HCT116 (cell line): Measurements from ENCODE around the gene CLN5. TPM values are rescaled to one million over a fixed set of nuclear protein-coding genes. Genes with fewer than 3 reads are reported as not detected.

ENCODE experiments used
- ATAC-seq: fragments of 200-7000 bp; cut with Tn5 transposase; 2 replicates; pipeline ENCODE4 v1.9.1; 2020; ENCODE audit warnings: mild to moderate bottlenecking, moderate library complexity
- BruUV-seq: library from RNA; stranded (reverse); fragments of 400-500 nt; replicated peaks from 2 replicates; lab custom pipeline; 2021; lab: Mats Ljungman, UMichigan
- CTCF ChIA-PET: fragments of 300-600 bp; sonication (Branson Sonifier 250); formaldehyde crosslinking; loops from one replicate; lab custom pipeline; 2021; ENCODE audit warnings: antibody characterized with exemption; lab: Charles Lee
- POLR2A ChIA-PET: fragments of 300-600, 350-600 bp; sonication (Branson Sonifier 250); formaldehyde crosslinking; loops from one replicate; lab custom pipeline; 2021; ENCODE audit warnings: antibody characterized with exemption; lab: Charles Lee
- RAD21 ChIA-PET, 2 experiments: fragments of 300-600 bp; sonication (Branson Sonifier 250); formaldehyde crosslinking; loops; one replicate each; lab custom pipeline; 2023; ENCODE audit warnings: low total read pairs in 2 of 2; ENCODE audit not compliant: uncharacterized antibody in 2 of 2, unreplicated experiment in 2 of 2, low non-redundant PET in 1 of 2; lab: Charles Lee
- DNase-seq: peaks from one replicate; pipeline ENCODE4 v3.0.0-alpha.2; 2010; ENCODE audit warnings: low read depth, low spot score
- H2AFZ ChIP-seq: fragments of 200-600 bp; shearing (Covaris generic), sonication (generic); 2 replicates; pipeline ENCODE4 v1.6.1; 2017; ENCODE audit warnings: low read depth, mixed run types, mixed read lengths, antibody characterized with exemption, low read length; ENCODE audit not compliant: poor library complexity, severe bottlenecking
- H3K27ac ChIP-seq: 2 replicates; pipeline ENCODE4 v1.5.1; 2012; ENCODE audit warnings: low read depth, low read length
- H3K27me3 ChIP-seq: fragments of 200-600 bp; sonication (generic); 2 replicates; pipeline ENCODE4 v1.6.1; 2016; ENCODE audit warnings: mixed run types, low read length, mixed read lengths; ENCODE audit not compliant: insufficient read depth
- H3K36me3 ChIP-seq, 2 experiments: fragments of 200-500 bp in 1 of 2; fragments of 200-600 bp in 1 of 2; sonication (Bioruptor generic) in 1 of 2; sonication (generic) in 1 of 2; 2 replicates each; pipeline versions ENCODE4 v1.5.1 to v1.6.1; 2014 to 2016; ENCODE audit warnings: low read length in 2 of 2, inconsistent platforms in 1 of 2, mixed read lengths in 1 of 2, mixed run types in 1 of 2; ENCODE audit not compliant: insufficient read depth in 2 of 2, control insufficient read depth in 1 of 2
- H3K4me1 ChIP-seq, 2 experiments: fragments of 200-600 bp in 1 of 2; sonication (generic) in 1 of 2; 2 replicates each; pipeline versions ENCODE4 v1.5.1 to v1.6.1; 2012 to 2017; ENCODE audit warnings: low read length in 2 of 2, inconsistent platforms in 1 of 2, mild to moderate bottlenecking in 1 of 2, mixed read lengths in 1 of 2, mixed run types in 1 of 2, moderate library complexity in 1 of 2; ENCODE audit not compliant: insufficient read depth in 2 of 2, control insufficient read depth in 1 of 2
- H3K4me2 ChIP-seq: fragments of 200-600 bp; sonication (generic); 2 replicates; pipeline ENCODE4 v1.6.1; 2017; ENCODE audit warnings: mixed run types, low read length, mixed read lengths
- H3K4me3 ChIP-seq, 2 experiments: fragments of 200-600 bp in 1 of 2; sonication (generic) in 1 of 2; replicated peaks in 1 of 2; 2 replicates each; pipeline ENCODE4 v1.5.1; 2011 to 2016; ENCODE audit warnings: low read length in 2 of 2, control low read depth in 1 of 2, low read depth in 1 of 2, mild to moderate bottlenecking in 1 of 2, mixed read lengths in 1 of 2, mixed run types in 1 of 2
- H3K79me2 ChIP-seq: fragments of 200-600 bp; sonication (generic); 2 replicates; pipeline ENCODE4 v1.6.1; 2017; ENCODE audit warnings: mild to moderate bottlenecking, mixed run types, low read length, moderate library complexity, mixed read lengths; ENCODE audit not compliant: insufficient read depth
- H3K9ac ChIP-seq: fragments of 200-600 bp; sonication (generic); 2 replicates; pipeline ENCODE4 v1.6.1; 2016; ENCODE audit warnings: low read length, mixed read lengths
- H3K9me2 ChIP-seq: fragments of 200-600 bp; sonication (generic), shearing (Covaris generic); 2 replicates; pipeline ENCODE4 v1.6.1; 2017; ENCODE audit warnings: mixed run types, mild to moderate bottlenecking, moderate library complexity; ENCODE audit not compliant: insufficient read depth
- H3K9me3 ChIP-seq, 2 experiments: fragments of 200-500 bp in 1 of 2; fragments of 200-600 bp in 1 of 2; sonication (Bioruptor generic) in 1 of 2; sonication (generic) in 1 of 2; 2 replicates each; pipeline ENCODE4 v1.6.1; 2014 to 2017; ENCODE audit warnings: low read length in 2 of 2, mixed read lengths in 2 of 2, inconsistent platforms in 1 of 2, low read depth in 1 of 2, mild to moderate bottlenecking in 1 of 2, mixed run types in 1 of 2, moderate library complexity in 1 of 2; ENCODE audit not compliant: control insufficient read depth in 1 of 2, insufficient read depth in 1 of 2
- H4K20me1 ChIP-seq: fragments of 200-600 bp; sonication (generic), shearing (Covaris generic); 2 replicates; pipeline ENCODE4 v1.6.1; 2017; ENCODE audit warnings: mixed run types, mild to moderate bottlenecking, moderate library complexity; ENCODE audit not compliant: insufficient read depth
- ATF3 ChIP-seq: IDR thresholded peaks from 2 replicates; pipeline ENCODE4 v1.6.1; 2012
- CBX3 ChIP-seq: IDR thresholded peaks from 2 replicates; pipeline ENCODE4 v1.6.1; 2012; ENCODE audit warnings: low read depth
- CTCF ChIP-seq, 3 experiments: fragments of 200-600 bp in 1 of 3; sonication (generic) in 1 of 3; IDR thresholded peaks in 2 of 3; conservative IDR thresholded peaks in 1 of 3; 2 replicates each; pipeline ENCODE4 v1.5.1; 2012 to 2017; ENCODE audit warnings: low read depth in 2 of 3, low read length in 2 of 3, antibody characterized with exemption in 1 of 3, borderline replicate concordance in 1 of 3, control low read depth in 1 of 3, mild to moderate bottlenecking in 1 of 3, mixed read lengths in 1 of 3, mixed run types in 1 of 3, moderate library complexity in 1 of 3; ENCODE audit not compliant: insufficient read depth in 1 of 3
- EZH2phosphoT487 ChIP-seq: fragments of 200-600 bp; IDR thresholded peaks from 2 replicates; pipeline ENCODE4 v1.6.1; 2018; ENCODE audit warnings: antibody characterized with exemption, borderline replicate concordance
- REST ChIP-seq: IDR thresholded peaks from 2 replicates; pipeline ENCODE4 v1.6.1; 2012; ENCODE audit warnings: low read depth
- TCF7L2 ChIP-seq: IDR thresholded peaks from 2 replicates; pipeline ENCODE4 v1.7.0; 2011; ENCODE audit warnings: borderline replicate concordance, inconsistent platforms; ENCODE audit not compliant: insufficient read depth, insufficient read length; ENCODE audit errors: extremely low read depth
- intact Hi-C: fragments of 100-400 bp; cut with micrococcal nuclease; formaldehyde crosslinking; loops from 2 replicates; pipeline ENCODE4 v1.10.0; 2022
- total RNA-seq: library from RNA; stranded (reverse); gene quantifications from one replicate; pipeline ENCODE4 v1.2.1, GENCODE V29; 2021; ENCODE audit not compliant: unreplicated experiment

The CLN5 gene
- total RNA-seq, 1 experiment from 2014 or later, result 21.4 TPM

GRCh38 chr13:76991432-76991795 is 467 bp upstream of the CLN5 start (continued):
- TF ChIP-seq TCF7L2, result no peak
- TF ChIP-seq CBX3, result no peak
- TF ChIP-seq CTCF (IDR thresholded peaks at IDR 0.05 in 2 of 3, conservative IDR thresholded peaks at IDR 0.05 in 1 of 3; ENCODE audit: borderline replicate concordance in 1 of 3, insufficient read depth in 1 of 3, low read depth in 2 of 3, low read length in 2 of 3), result no peak

- H3K27me3 ChIP-seq, result no peaks in the 10 kb centered on the region
- ChIA-PET CTCF (no interaction called here), RAD21 (no interaction called here), POLR2A (no interaction called here)
- H2AFZ ChIP-seq, result no peak overlapping the region
- peak overlapping the region; percentile 89 to 95 for H3K4me3 ChIP-seq
- intact Hi-C loops, result no loop called here
- peaks cover 19% of the 10 kb centered on the region for H3K79me2 ChIP-seq
- BruUV-seq, result TSS peak; percentile 53
- peaks cover 2 to 6% of the 10 kb centered on the region in 2 experiments; a peak in 2 of 4 replicates for H3K36me3 ChIP-seq
- H3K9ac ChIP-seq, result peak overlapping the region; percentile 93
- peaks cover 9 to 20% of the 10 kb centered on the region in 2 experiments; a peak in 3 of 4 replicates for H3K4me1 ChIP-seq
- H3K4me2 ChIP-seq, result peak overlapping the region; percentile 96
- no peaks in the 10 kb centered on the region for H4K20me1 ChIP-seq
- no peaks in the 10 kb centered on the region for H3K9me3 ChIP-seq
- DNase-seq, result no peak
- TF ChIP-seq ATF3, result no peak
- TF ChIP-seq EZH2phosphoT487, result no peak
- no peak for TF ChIP-seq CTCF (IDR thresholded peaks at IDR 0.05 in 2 of 3, conservative IDR thresholded peaks at IDR 0.05 in 1 of 3; ENCODE audit: borderline replicate concordance in 1 of 3, insufficient read depth in 1 of 3, low read depth in 2 of 3, low read length in 2 of 3)
- no peak for TF ChIP-seq REST
- peak; percentile 3; the same call in 1 of the 2 replicates for ATAC-seq
- H3K9me2 ChIP-seq, result no peaks in the 10 kb centered on the region
- peak overlapping the region; percentile 54; the same call in 1 of the 2 replicates for H3K27ac ChIP-seq
Observed at GRCh38 chr13:76992548-76993001, 694 bp downstream of the CLN5 start.
